Activated CD4-positive, alpha-beta T cell treated with anti-CD3 and anti-CD28 coated beads for 4 hours (primary cell): ENCODE results near the gene ZBTB7C.

ENCODE experiments used
- DNase-seq, 2 donors: peaks; one replicate each; pipeline ENCODE4 v3.0.0-alpha.2; 2020

ZBTB7C gene

DNA sequence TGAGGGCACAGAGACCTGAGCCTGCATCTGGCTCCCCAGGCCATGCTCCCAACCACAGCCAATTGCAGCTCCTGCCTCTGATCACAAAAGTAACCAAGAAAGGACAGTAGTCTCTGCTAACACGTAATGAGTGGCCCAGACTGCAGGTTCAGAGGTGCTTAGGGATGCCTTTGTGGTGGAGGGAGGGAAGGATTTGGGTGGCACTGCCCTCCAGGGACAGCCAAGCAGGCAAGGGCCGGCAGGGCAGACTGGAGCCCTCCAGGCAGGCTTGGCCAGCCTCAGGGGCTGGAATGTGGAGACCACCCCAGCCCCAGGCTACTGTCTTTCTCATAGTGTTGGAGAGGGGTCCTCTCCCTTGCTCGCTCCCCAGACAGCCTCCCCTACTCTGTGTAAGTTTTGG, 364.2 kb downstream of the ZBTB7C start:
- DNase-seq = no peak

GRCh38 chr18:48043166-48043565, 366.0 kb downstream of the ZBTB7C start:
- no peak for DNase-seq

GRCh38 chr18:48042431-48042830, 366.8 kb downstream of the ZBTB7C start:
- no peak for DNase-seq

DNA sequence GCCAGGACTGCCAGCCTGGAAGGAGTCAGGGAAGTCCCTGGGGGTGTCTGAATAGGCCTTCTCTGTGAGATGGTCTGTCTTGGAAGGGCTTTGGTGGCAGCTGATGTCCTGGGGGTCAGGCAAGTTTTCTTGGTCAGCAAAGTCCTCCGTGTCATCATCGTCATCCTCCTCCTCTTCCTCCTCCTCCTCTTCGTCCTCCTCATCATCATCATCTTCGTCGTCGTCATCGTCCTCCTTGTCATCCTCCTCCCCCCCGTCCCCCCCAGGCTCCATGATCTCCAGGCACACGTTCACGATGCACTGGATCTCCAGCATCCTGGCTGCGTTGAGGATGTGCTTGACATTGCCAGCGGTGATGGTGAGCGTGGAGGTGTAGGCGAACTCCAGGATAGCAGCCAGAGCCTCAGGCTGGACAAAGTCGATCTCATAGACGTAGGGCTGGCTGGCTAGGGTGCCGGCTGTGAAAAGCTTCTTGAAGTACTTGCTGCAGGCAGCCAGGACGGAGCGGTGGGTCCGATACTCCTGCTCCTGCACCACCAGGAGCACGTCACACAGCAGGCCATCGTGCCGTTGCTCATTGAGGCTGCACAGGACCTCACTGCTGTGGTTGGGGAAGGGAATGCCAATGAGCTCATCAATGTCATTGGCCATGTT, 368.6 kb downstream of the ZBTB7C start:
- DNase-seq = no peak

- DNase-seq = no peak
These were observed 369.4 kb downstream of the ZBTB7C start for GRCh38 chr18:48039769-48040215.

DNA sequence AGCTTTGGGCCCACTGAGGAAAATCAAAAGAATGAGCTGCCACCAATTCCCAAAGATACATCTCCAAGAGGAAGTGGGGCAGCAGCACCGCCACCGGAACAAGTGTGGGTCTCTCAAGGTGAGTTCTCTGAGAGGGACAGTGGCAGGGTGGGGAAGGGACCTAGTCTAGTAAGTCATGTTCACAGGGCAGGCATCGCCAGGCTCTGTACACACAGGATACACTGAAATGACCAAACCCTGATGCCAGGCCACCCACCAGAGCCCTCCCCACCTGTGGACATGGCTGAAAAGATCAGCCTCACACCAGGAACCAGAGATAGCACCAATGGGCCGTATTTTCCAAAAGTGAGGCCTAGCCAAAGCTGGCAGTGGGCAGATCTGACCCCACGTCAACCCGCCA, 370.5 kb downstream of the ZBTB7C start:
- DNase-seq = no peak

GRCh38 chr18:48037481-48038271, 371.5 kb downstream of the ZBTB7C start:
- DNase-seq = no peak

DNA sequence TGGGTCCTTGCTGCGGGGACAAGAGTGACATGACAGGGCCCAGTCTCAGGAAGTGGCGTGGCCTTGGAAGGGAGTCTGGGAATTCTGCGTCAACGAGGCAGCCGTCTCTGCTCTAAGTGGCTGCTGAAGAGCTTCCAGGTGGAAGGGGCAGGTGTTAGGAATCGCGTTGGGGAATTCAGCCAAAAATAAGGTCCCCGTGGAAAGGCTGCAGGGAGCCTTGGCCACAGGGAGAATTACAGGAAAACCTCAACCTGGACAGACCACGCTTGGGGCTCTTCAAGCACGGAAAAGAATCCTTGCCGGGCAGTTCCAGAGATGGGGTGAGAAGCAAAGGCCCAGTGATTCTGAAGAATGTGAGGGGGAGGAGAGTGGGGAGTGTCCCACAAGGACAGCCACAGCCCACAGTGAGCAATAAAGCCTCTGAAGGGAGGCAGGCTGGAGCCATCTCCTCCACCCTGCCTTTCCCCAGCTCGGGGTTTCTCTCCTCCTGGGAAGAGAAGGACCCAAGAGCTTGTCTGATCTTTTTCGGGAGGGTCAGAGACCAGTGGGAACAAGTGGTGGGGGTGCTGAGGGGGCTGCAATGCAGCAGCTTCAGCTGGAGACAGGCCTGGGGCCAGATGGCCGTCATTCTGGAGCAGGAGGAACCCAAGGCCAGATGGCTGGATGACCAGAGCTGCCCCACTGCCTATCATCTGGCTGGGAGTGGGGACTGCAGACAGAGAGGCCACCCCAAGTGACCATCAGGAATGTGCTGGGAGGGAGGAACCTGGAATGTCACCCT, 372.4 kb downstream of the ZBTB7C start:
- DNase-seq = no peak

DNA sequence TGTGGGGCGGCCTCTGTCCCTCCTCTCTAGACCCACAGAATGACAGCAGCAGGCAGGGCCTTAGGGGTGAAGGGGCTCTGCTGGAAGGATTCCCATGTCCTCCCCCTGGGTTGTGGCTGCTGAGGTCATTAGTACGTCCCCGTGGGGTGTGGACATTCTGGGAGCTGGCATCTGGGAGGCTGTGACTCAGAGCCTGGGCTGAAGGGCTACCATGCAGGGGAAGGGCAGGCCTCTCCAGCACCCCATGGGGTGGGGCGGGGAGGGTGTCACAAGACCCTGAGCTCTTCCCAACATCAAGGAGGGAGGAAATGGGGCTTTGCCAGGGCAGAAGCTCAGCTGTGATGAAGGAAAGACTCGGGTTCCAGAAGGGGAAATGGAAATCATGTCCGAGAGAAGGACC, 373.0 kb downstream of the ZBTB7C start:
- DNase-seq = no peak

DNA sequence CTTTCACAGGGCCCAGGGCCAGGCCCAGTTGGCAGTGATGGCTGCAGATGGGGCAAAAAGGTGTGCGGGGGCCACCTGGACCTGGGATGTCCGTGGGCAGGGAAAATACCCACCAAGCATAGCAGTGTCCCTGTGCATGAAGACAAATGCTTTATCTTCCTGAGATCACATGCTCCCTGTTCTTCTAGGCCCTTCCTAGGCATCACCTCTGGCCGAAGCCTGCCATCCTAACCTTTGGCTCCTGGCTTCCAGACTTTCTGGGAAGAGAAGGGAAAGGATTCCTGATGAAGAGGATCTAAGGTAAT, 373.7 kb downstream of the ZBTB7C start:
- DNase-seq = no peak

DNA sequence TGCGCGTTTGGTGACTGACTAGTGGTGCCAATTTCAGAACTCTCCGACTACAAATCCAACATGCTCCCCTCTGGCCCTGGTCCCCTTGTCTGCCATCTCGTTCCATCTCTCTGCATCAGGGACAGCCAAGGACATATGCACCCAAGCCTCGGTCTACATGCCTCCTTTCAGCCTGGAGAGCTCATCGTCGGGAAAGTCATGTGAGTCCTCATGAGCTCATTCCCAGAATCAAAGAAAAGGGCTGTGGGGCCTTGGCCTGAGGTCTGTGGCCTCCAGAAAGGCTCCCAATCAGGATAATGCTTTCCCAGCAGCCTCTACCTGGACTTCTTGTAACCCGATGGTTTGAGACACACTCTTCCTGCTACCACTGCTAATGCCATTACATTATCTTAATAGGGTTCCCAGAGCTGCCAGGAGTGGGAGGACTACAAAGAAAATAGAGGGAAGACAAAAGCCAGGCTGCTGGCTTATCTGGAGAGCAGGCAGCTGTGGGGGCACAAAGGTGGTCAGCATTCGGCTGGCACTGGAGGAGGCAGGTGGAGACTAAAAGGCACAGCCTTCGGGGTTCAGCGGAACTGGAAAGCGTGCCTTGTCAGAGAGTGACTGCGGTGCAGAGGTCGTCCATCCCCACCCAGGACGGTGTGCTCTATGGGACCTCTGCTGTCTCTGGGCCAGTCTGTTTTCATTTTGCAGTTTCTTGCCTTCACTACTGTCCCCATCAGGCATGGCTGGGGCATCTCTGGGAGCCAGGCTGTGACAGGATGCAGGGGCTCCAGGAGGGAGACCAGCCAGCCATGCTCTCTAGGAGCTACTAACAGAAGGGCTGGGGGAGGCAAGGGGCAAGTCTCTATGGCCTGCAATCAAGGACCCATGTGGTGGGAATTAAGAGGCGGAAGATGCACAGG, 374.3 kb downstream of the ZBTB7C start:
- no peak for DNase-seq

DNA sequence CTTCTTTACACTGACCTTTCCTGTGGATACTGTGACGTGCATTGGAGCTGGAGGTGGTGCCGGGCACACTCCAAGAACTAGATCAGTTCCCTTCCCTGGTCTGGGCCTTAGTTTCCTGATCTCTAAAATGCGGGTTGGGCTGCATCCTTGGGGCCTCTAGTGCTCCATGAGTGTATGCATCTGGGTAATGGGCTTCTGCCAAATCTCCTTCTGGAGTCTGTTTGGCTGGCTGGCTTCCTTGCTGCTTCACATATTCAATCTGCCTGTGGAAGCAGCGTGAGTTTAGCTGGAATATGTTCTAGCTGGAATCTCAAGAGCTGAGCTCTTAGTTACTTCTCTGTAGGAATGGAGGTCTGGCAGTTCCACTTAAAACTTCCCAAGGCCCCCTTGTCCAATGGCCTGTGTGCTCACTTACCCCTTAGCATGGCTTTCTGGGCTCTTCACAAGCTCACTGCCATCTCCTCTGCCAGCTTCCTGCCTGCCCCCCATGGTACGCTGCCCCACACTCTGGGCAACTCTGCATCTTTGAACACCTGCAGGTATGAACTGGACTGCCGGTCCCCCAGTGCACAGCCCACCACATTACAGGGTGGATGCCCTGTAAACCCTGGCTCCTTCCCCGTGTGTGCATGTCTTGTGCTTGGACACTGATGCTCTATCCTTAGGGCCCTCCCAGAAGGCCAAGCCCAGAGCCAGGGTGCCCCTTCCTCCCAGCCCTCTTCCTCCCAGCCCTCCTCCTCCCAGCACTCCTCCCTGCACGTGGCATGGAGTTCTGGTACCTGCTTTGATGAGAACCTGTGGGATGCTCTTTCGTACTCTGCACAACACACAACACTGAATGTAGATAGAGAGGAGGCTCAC, 375.2 kb downstream of the ZBTB7C start:
- DNase-seq = no peak

GRCh38 chr18:48032876-48033789, 376.1 kb downstream of the ZBTB7C start:
- DNase-seq = no peak

DNA sequence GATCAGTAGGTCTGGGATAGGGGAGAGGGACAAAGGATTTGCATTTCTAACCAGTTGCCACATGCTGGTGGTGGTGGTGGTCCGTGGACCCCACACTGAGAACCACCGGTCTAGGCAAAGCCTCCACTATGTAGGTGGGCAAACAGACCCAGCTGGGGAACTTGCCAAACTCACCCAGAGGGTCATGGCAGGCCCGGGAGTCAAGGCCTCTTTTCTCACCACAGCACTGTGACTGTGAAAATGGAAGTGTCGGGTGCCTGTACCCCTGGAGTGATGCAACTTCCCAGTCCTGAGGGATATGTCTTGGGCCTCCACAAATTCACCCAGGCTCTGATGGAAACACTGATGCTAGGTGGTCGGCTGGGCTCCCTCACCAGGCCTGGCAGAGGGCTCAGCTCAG, 377.5 kb downstream of the ZBTB7C start:
- no peak for DNase-seq

- DNase-seq = no peak
These were observed 378.3 kb downstream of the ZBTB7C start for GRCh38 chr18:48030616-48031480.

DNA sequence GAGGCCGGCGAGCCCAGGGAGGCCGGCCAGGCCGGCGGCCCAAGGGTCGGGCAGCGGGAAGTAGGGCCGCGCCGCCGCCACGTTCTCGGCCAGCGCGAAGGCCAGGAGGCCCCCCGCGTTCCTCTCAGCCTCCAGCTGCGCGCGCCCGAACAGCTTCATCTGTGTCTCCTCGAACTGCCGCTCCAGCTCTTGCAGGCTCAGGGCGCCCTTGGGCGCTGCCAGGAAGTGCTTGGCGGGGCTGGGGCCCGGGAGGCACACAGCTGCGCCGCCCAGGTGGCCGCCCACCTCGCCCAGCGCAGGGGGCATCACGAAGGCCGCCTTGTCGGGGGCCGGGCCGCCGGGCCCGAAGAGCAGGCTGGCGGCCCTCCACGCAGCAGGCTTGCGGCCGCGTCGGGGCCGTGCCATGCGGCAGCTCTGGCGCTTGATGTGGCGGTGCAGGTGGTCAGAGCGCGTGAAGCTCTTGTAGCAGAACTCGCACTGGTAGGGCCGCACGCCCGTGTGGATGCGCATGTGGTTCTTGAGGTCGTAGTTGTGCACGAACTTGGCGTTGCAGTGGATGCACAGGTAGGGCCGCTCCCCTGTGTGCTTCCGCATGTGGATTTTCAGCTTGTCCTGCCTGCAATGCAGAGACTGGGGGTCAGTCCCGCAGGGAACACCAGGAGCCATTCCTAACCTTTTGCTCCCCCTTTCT, 379.7 kb downstream of the ZBTB7C start:
- DNase-seq = no peak

DNA sequence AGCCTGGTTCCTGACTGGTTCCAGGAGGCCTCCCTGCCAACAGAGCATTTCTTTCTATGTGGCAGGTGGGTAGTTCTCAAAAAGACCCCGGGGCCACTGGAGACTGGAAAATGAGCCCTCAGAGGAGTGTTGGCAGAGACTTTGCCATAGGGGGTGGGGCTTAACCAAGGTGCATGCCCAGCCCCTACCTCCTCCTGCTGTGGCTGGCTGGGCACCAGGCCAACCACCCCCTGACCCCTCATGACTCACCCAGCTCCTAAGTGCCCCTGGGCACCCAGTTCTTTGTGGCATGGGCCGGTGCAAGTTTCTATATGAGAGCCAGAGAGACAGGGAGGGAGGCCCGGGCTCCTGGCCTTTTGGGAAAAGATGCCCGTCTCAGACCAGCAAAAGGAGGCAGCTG, 380.5 kb downstream of the ZBTB7C start:
- DNase-seq = no peak

DNA sequence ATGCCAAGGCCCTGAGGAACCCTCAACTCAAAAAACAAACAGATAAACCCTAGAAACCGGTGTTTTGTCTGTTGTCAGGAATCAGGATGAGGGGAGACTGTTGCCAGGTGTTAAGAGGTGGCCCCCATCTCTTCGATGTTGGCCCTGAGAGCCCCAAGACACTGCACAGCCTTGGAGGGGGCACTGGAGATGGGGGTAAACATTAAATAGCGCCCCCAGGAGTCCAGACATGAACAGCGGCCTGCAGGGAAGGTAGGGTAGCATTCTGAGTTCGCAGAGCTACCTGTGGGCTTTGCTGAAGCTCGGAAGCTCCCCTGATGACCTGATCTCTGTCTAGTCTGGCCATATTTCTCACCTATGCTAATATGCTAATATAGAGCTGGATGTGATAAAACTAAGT, 381.1 kb downstream of the ZBTB7C start:
- no peak for DNase-seq

GRCh38 chr18:48027401-48027963, 381.7 kb downstream of the ZBTB7C start:
- DNase-seq = no peak
